Activated naive CD4-positive, alpha-beta T cell treated with anti-CD3 and anti-CD28 coated beads, Interleukin-2, amount 50 U/mL, for 24 hours (primary cell): ENCODE measurements around the gene RCN2.

Source experiments
- H3K27ac Mint-ChIP-seq: one replicate; pipeline ENCODE4 v1.8.0; 2021; ENCODE audit warnings: mild to moderate bottlenecking, mixed read lengths
- H3K27me3 Mint-ChIP-seq: one replicate; pipeline ENCODE4 v1.8.0; 2021; ENCODE audit warnings: mixed read lengths
- H3K36me3 Mint-ChIP-seq: one replicate; pipeline ENCODE4 v1.8.0; 2021; ENCODE audit warnings: mixed read lengths
- H3K4me1 Mint-ChIP-seq: one replicate; pipeline ENCODE4 v1.8.0; 2021; ENCODE audit warnings: mixed read lengths
- H3K4me3 Mint-ChIP-seq: one replicate; pipeline ENCODE4 v1.8.0; 2021; ENCODE audit warnings: mild to moderate bottlenecking, mixed read lengths
- H3K9me3 Mint-ChIP-seq: one replicate; pipeline ENCODE4 v1.8.0; 2021; ENCODE audit warnings: mixed read lengths

RCN2 gene

GRCh38 chr15:76994001-76994400 lies 62.5 kb downstream of the RCN2 start:
- H3K4me3 Mint-ChIP-seq = peak overlapping the region; percentile 93
- no peaks in the 10 kb centered on the region for H3K36me3 Mint-ChIP-seq
- H3K27me3 Mint-ChIP-seq = no peaks in the 10 kb centered on the region
- H3K27ac Mint-ChIP-seq = peak overlapping the region; percentile 97
- no peaks in the 10 kb centered on the region for H3K9me3 Mint-ChIP-seq
- peaks cover 66% of the 10 kb centered on the region for H3K4me1 Mint-ChIP-seq

GRCh38 chr15:76994496-76994895 lies 62.9 kb downstream of the RCN2 start:
- Mint-ChIP-seq H3K36me3 (no peaks in the 10 kb centered on the region), H3K9me3 (no peaks in the 10 kb centered on the region), H3K4me3 (peak overlapping the region; percentile 93), H3K4me1 (peaks cover 68% of the 10 kb centered on the region), H3K27me3 (no peaks in the 10 kb centered on the region), H3K27ac (peak overlapping the region; percentile 97)

DNA sequence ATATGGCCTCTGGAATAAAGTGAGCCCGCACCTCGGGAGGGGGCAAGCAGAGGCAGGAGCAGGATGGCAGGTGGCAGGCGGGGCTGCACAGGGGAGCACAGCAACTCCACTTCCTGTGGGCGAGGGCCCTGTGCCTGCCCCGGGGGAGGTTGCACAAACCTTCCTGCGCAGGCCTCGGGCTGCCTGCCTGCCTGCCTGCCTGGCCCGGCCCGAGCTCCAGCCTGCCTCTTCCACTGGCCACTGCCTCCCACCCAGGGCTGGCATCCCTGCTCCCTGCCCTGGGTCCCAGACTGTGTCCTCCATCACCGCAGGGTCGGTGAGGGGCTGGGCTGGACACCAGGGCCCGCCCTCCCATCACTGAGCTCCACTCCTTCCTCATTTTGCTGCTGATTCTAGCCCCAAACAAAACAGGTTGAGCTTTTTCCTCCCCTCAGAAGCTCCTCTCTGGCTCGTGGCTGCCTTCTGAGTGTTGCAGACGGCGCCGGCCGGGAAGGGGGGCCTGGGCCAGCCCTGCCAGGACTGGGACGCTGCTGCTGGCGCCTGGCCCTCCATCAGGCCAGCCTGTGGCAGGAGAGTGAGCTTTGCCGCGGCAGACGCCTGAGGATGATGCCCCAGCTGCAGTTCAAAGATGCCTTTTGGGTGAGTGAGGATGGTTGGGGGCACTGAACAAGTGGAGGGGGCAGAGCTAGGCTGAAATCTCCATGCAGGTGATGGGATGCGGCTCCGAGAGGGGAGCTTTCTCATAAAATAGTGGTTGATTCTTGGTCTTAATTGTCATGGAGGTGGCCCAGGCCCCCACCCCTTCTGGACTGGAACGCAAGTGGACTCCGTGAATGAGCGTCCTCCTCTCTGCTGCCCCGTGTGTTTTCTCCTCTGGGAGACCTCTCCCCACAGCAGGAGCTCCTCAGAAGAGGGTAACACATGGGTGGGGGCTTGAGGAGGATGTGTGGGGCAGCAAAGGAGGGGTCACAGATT lies 63.7 kb downstream of the RCN2 start, which contains the start of gene PSTPIP1:
Gene PSTPIP1 (plus strand): TSS at position 156 of the 975 bp plus-strand sequence. CDS start 448 bp downstream, at position 604.
- Mint-ChIP-seq H3K27ac (peak within 1 kb of the TSS; percentile 97), H3K36me3 (no peaks in the 10 kb centered on the region), H3K4me1 (peaks cover 72% of the 10 kb centered on the region), H3K9me3 (no peaks in the 10 kb centered on the region), H3K27me3 (no peaks in the 10 kb centered on the region), H3K4me3 (peak within 1 kb of the TSS; percentile 93)

- no peaks in the 10 kb centered on the region for H3K9me3 Mint-ChIP-seq
- no peaks in the 10 kb centered on the region for H3K27me3 Mint-ChIP-seq
- H3K27ac Mint-ChIP-seq = peak overlapping the region; percentile 97
- H3K36me3 Mint-ChIP-seq = no peaks in the 10 kb centered on the region
- peak overlapping the region; percentile 93 for H3K4me3 Mint-ChIP-seq
- H3K4me1 Mint-ChIP-seq = peaks cover 78% of the 10 kb centered on the region
Measured at GRCh38 chr15:76996076-76996525, 64.6 kb downstream of the RCN2 start.

- Mint-ChIP-seq H3K4me3 (peak overlapping the region; percentile 93), H3K9me3 (no peaks in the 10 kb centered on the region), H3K27me3 (no peaks in the 10 kb centered on the region), H3K4me1 (peaks cover 85% of the 10 kb centered on the region), H3K27ac (peak overlapping the region; percentile 90), H3K36me3 (no peaks in the 10 kb centered on the region)
Measured at GRCh38 chr15:76996526-76997401, 65.2 kb downstream of the RCN2 start.

- Mint-ChIP-seq H3K36me3 (no peaks in the 10 kb centered on the region), H3K27ac (peak overlapping the region; percentile 36), H3K4me1 (peaks cover 92% of the 10 kb centered on the region), H3K4me3 (peak overlapping the region; percentile 93), H3K9me3 (no peaks in the 10 kb centered on the region), H3K27me3 (no peaks in the 10 kb centered on the region)
Measured at GRCh38 chr15:76998663-76999285, 67.2 kb downstream of the RCN2 start.

- Mint-ChIP-seq H3K27ac (no peak overlapping the region), H3K27me3 (no peaks in the 10 kb centered on the region), H3K4me1 (peaks cover 92% of the 10 kb centered on the region), H3K4me3 (no peak overlapping the region), H3K9me3 (no peaks in the 10 kb centered on the region), H3K36me3 (peaks cover 6% of the 10 kb centered on the region)
Measured at GRCh38 chr15:76999996-77000395, 68.4 kb downstream of the RCN2 start.

DNA sequence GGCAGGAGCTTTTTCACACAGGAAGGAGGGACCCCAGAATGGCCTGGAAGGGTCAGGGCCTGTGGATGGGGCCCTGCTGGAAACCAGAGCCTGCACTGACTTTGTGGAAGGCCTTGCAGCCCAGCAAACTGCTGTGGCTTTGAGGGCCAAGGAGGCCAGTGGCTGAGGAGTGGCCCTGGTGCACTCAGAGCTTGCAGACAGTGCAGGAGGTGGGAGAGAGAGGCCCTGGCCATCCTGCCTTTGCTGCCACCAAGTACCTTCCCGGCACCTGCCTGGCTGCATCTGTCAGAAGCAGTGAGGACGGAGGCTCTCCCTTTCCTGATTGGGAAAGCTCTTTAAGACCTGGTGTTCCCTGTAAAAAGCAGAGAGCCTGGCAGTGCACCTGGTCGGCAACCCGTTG lies 69.8 kb downstream of the RCN2 start:
- peak overlapping the region; percentile 42 for H3K27ac Mint-ChIP-seq
- H3K27me3 Mint-ChIP-seq = no peaks in the 10 kb centered on the region
- peaks cover 8% of the 10 kb centered on the region for H3K36me3 Mint-ChIP-seq
- peak overlapping the region; percentile 27 for H3K4me3 Mint-ChIP-seq
- H3K9me3 Mint-ChIP-seq = no peaks in the 10 kb centered on the region
- peaks cover 92% of the 10 kb centered on the region for H3K4me1 Mint-ChIP-seq

- peak overlapping the region; percentile 20 for H3K4me3 Mint-ChIP-seq
- H3K36me3 Mint-ChIP-seq = peaks cover 8% of the 10 kb centered on the region
- peaks cover 96% of the 10 kb centered on the region for H3K4me1 Mint-ChIP-seq
- no peaks in the 10 kb centered on the region for H3K27me3 Mint-ChIP-seq
- H3K9me3 Mint-ChIP-seq = no peaks in the 10 kb centered on the region
- H3K27ac Mint-ChIP-seq = no peak overlapping the region
Measured at GRCh38 chr15:77001966-77002365, 70.4 kb downstream of the RCN2 start.

- Mint-ChIP-seq H3K36me3 (peaks cover 8% of the 10 kb centered on the region), H3K9me3 (no peaks in the 10 kb centered on the region), H3K4me1 (peaks cover 95% of the 10 kb centered on the region), H3K4me3 (peak overlapping the region; percentile 63), H3K27me3 (no peaks in the 10 kb centered on the region), H3K27ac (peak overlapping the region; percentile 92)
Measured at GRCh38 chr15:77002436-77002835, 70.9 kb downstream of the RCN2 start.

DNA sequence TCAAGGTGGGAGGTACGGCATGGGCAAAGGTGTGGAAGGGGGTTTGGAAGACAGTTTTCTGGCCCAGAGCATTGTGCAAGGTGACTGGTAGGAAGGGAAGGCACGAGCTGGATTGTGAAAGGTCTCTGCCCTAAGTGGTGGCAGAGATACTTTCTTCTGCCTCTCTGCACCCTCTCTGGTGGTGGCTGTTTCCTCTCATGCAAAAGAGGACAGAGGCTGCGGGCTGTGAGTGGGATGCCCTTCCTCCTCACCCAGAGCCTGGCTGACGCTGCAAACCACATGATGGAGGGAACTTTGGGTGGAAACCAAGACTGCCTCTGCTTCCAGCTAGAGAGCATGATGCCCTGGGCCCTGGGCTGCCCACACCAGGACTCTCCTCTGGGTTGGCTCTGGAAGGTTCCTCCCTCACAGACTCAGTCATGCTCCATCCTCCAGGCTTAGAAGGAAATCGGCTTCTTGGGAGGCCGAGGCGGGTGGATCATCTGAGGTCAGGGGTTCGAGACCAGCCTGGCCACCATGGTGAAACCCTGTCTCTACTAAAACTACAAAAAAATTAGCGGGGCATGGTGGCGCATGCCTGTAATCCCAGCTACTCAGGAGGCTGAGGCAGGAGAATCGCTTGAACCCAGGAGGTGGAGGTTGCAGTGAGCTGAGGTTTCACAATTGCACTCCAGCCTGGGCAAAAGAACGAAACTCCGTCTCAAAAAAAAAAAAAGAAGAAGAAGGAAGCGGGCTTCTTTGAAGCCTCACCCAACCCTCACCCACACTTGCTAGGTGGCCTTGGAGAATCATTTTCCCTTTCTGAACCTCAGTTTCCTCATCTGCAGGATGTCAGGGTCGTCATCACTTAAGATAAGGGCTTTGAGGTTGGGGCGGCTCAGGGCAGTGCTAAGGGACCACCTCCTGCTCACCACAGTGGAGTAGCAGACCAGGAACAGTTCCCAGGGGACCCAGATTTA lies 71.7 kb downstream of the RCN2 start:
- no peaks in the 10 kb centered on the region for H3K27me3 Mint-ChIP-seq
- H3K4me3 Mint-ChIP-seq = peak overlapping the region; percentile 63
- peaks cover 8% of the 10 kb centered on the region for H3K36me3 Mint-ChIP-seq
- peak overlapping the region; percentile 92 for H3K27ac Mint-ChIP-seq
- peaks cover 87% of the 10 kb centered on the region for H3K4me1 Mint-ChIP-seq
- no peaks in the 10 kb centered on the region for H3K9me3 Mint-ChIP-seq
